HepG2 (cell line): ENCODE results near the gene SUN5. TPM values are rescaled to one million over a fixed set of nuclear protein-coding genes. Genes with fewer than 3 reads are reported as not detected.

Source experiments
- ARNTL ChIP-seq: sonication (generic); formaldehyde crosslinking; IDR thresholded peaks from 2 replicates; pipeline ENCODE4 v1.4.0; 2020; ENCODE audit warnings: mild to moderate bottlenecking, missing genetic modification reagents
- CBX2 ChIP-seq, 2 experiments: fragments of 200-600 bp in 1 of 2; sonication (generic); formaldehyde crosslinking in 1 of 2; IDR thresholded peaks; 2 replicates each; pipeline versions ENCODE4 v1.7.0 to v1.8.1; 2018 to 2022; ENCODE audit warnings: low read depth in 2 of 2, low read length in 1 of 2, mild to moderate bottlenecking in 1 of 2, missing genetic modification reagents in 1 of 2
- CEBPG ChIP-seq: IDR thresholded peaks from 2 replicates; pipeline ENCODE4 v1.6.1; 2016
- DMAP1 ChIP-seq: IDR thresholded peaks from 2 replicates; pipeline ENCODE4 v1.6.1; 2016
- FOXP1 ChIP-seq, 2 experiments: fragments of 450-650 bp in 1 of 2; IDR thresholded peaks; 2 replicates each; pipeline ENCODE4 v1.6.1; 2017 to 2018; ENCODE audit warnings: antibody characterized with exemption in 1 of 2
- HINFP ChIP-seq: sonication (generic); formaldehyde crosslinking; IDR thresholded peaks from 2 replicates; pipeline ENCODE4 v1.4.0; 2020; ENCODE audit warnings: low read depth, mild to moderate bottlenecking, missing genetic modification reagents
- HOXA9 ChIP-seq: sonication (generic); formaldehyde crosslinking; IDR thresholded peaks from 2 replicates; pipeline ENCODE4 v1.8.1; 2022; ENCODE audit warnings: missing genetic modification reagents, mild to moderate bottlenecking, moderate library complexity, borderline replicate concordance
- MIXL1 ChIP-seq: IDR thresholded peaks from 2 replicates; pipeline ENCODE4 v1.6.1; 2016
- ONECUT2 ChIP-seq: sonication (generic); formaldehyde crosslinking; IDR thresholded peaks from 2 replicates; pipeline ENCODE4 v1.4.0; 2020; ENCODE audit warnings: missing genetic modification reagents
- PHF8 ChIP-seq: sonication (generic); formaldehyde crosslinking; IDR thresholded peaks from 2 replicates; pipeline ENCODE4 v1.5.0; 2020; ENCODE audit warnings: missing genetic modification reagents
- RCOR2 ChIP-seq: IDR thresholded peaks from 2 replicates; pipeline ENCODE4 v1.6.1; 2016; ENCODE audit warnings: missing biosample characterization, missing genetic modification reagents
- RFXAP ChIP-seq: sonication (generic); formaldehyde crosslinking; IDR thresholded peaks from 2 replicates; pipeline ENCODE4 v1.4.0; 2020; ENCODE audit warnings: missing genetic modification reagents, borderline replicate concordance
- TBL1XR1 ChIP-seq: fragments of 150-350 bp; IDR thresholded peaks from 2 replicates; pipeline ENCODE4 v1.6.1; 2014; ENCODE audit warnings: borderline replicate concordance, low read length; ENCODE audit not compliant: partially characterized antibody
- ZBTB21 ChIP-seq: sonication (generic); formaldehyde crosslinking; IDR thresholded peaks from 2 replicates; pipeline ENCODE4 v1.4.0; 2020; ENCODE audit warnings: missing genetic modification reagents
- ZFP1 ChIP-seq: IDR thresholded peaks from 2 replicates; pipeline ENCODE4 v1.6.1; 2016
- ZNF33B ChIP-seq: sonication (generic); formaldehyde crosslinking; IDR thresholded peaks from 2 replicates; pipeline ENCODE4 v1.5.1; 2020; ENCODE audit warnings: mild to moderate bottlenecking, missing genetic modification reagents
- ZNF432 ChIP-seq: sonication (generic); formaldehyde crosslinking; IDR thresholded peaks from 2 replicates; pipeline ENCODE4 v1.5.0; 2020; ENCODE audit warnings: missing genetic modification reagents, mild to moderate bottlenecking, borderline replicate concordance
- ZNF501 ChIP-seq: sonication (generic); formaldehyde crosslinking; IDR thresholded peaks from 2 replicates; pipeline ENCODE4 v1.5.1; 2020; ENCODE audit warnings: mild to moderate bottlenecking, moderate library complexity, missing genetic modification reagents
- ZNF740 ChIP-seq: sonication (generic); formaldehyde crosslinking; IDR thresholded peaks from 2 replicates; pipeline ENCODE4 v1.4.0; 2020; ENCODE audit warnings: missing genetic modification reagents
- polyA plus RNA-seq, 8 experiments: library from polyadenylated mRNA; depleted of rRNA in 3 of 8; stranded (reverse) in 7 of 8; unstranded in 1 of 8; fragments of >200 nt; fragmentation: Illumina TruSeq in 4 of 8; extraction: Trizol in 4 of 8; gene quantifications; 2 replicates each; pipeline versions ENCODE4 v1.2.1 to v1.2.3, GENCODE V29; 2011 to 2016; ENCODE audit warnings: low read depth in 4 of 8, missing spikeins in 1 of 8, mixed read lengths in 1 of 8; ENCODE audit not compliant: insufficient read depth in 1 of 8
- total RNA-seq, 5 experiments: library from RNA; depleted of rRNA; stranded (reverse); fragments of >200 nt; fragmentation: Illumina TruSeq; extraction: Trizol; gene quantifications; 2 replicates each; pipeline ENCODE4 v1.2.3, GENCODE V29; 2016; ENCODE audit warnings: low read depth in 1 of 5
- TF ChIP-seq, protein P1 (sequence below), 2 experiments: sonication (generic) in 1 of 2; formaldehyde crosslinking in 1 of 2; IDR thresholded peaks; 2 replicates each; pipeline versions ENCODE4 v1.4.0 to v1.6.1; 2018 to 2020; ENCODE audit warnings: missing genetic modification reagents in 2 of 2, borderline replicate concordance in 1 of 2, low read depth in 1 of 2, mild to moderate bottlenecking in 1 of 2, missing biosample characterization in 1 of 2
- TF ChIP-seq, protein P2 (sequence below): sonication (generic); formaldehyde crosslinking; IDR thresholded peaks from 2 replicates; pipeline ENCODE4 v1.4.0; 2020; ENCODE audit warnings: missing genetic modification reagents

SUN5 gene
- total and polyA plus RNA-seq, 2 of the 13 experiments (the other 11 are each of a cell fraction or from before 2014, with no cell fraction given): not detected

- TF ChIP-seq, protein P1, sequence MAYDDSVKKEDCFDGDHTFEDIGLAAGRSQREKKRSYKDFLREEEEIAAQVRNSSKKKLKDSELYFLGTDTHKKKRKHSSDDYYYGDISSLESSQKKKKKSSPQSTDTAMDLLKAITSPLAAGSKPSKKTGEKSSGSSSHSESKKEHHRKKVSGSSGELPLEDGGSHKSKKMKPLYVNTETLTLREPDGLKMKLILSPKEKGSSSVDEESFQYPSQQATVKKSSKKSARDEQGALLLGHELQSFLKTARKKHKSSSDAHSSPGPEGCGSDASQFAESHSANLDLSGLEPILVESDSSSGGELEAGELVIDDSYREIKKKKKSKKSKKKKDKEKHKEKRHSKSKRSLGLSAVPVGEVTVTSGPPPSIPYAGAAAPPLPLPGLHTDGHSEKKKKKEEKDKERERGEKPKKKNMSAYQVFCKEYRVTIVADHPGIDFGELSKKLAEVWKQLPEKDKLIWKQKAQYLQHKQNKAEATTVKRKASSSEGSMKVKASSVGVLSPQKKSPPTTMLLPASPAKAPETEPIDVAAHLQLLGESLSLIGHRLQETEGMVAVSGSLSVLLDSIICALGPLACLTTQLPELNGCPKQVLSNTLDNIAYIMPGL (CRISPR knock-in tag; IDR thresholded peaks at IDR 0.05; ENCODE audit: borderline replicate concordance in 1 of 2, low read depth in 1 of 2): peak in 1 of 2 experiments; percentile 75; a peak in 3 of 4 replicates
- peak; percentile 68 for TF ChIP-seq ONECUT2
- TF ChIP-seq HINFP (CRISPR knock-in tag): peak; percentile 78; the same call in 1 of the 2 replicates
- TF ChIP-seq, protein P2, sequence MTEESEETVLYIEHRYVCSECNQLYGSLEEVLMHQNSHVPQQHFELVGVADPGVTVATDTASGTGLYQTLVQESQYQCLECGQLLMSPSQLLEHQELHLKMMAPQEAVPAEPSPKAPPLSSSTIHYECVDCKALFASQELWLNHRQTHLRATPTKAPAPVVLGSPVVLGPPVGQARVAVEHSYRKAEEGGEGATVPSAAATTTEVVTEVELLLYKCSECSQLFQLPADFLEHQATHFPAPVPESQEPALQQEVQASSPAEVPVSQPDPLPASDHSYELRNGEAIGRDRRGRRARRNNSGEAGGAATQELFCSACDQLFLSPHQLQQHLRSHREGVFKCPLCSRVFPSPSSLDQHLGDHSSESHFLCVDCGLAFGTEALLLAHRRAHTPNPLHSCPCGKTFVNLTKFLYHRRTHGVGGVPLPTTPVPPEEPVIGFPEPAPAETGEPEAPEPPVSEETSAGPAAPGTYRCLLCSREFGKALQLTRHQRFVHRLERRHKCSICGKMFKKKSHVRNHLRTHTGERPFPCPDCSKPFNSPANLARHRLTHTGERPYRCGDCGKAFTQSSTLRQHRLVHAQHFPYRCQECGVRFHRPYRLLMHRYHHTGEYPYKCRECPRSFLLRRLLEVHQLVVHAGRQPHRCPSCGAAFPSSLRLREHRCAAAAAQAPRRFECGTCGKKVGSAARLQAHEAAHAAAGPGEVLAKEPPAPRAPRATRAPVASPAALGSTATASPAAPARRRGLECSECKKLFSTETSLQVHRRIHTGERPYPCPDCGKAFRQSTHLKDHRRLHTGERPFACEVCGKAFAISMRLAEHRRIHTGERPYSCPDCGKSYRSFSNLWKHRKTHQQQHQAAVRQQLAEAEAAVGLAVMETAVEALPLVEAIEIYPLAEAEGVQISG: peak; percentile 86
- TF ChIP-seq ZNF501: peak; percentile 76
- TF ChIP-seq CEBPG (CRISPR knock-in tag): peak; percentile 99
- no peak for TF ChIP-seq CBX2 (IDR thresholded peaks at IDR 0.05; ENCODE audit: low read depth, low read length)
- no peak; the same call in 1 of the 2 replicates for TF ChIP-seq CBX2 (CRISPR knock-in tag; IDR thresholded peaks at IDR 0.05; ENCODE audit: low read depth)
- TF ChIP-seq TBL1XR1: no peak
- TF ChIP-seq HOXA9: peak; percentile 84; the same call in 1 of the 2 replicates
- TF ChIP-seq PHF8 (CRISPR knock-in tag): peak; percentile 57
- no peak; the same call in 1 of the 2 replicates for TF ChIP-seq ZBTB21
- TF ChIP-seq DMAP1 (CRISPR knock-in tag): peak; percentile 79
- no peak for TF ChIP-seq ZNF33B (CRISPR knock-in tag)
- TF ChIP-seq RFXAP (CRISPR knock-in tag): peak; percentile 87
- TF ChIP-seq FOXP1 (IDR thresholded peaks at IDR 0.05): no peak
- peak; percentile 93 for TF ChIP-seq FOXP1 (CRISPR knock-in tag; IDR thresholded peaks at IDR 0.05)
- TF ChIP-seq RCOR2 (CRISPR knock-in tag): peak; percentile 96
- TF ChIP-seq ARNTL: peak; percentile 94
- TF ChIP-seq ZNF740 (CRISPR knock-in tag): 0 out of 2 replicates have a peak, but pooled peaks have one; percentile 40
- peak; percentile 95 for TF ChIP-seq MIXL1 (CRISPR knock-in tag)
- TF ChIP-seq ZFP1: peak; percentile 87; the same call in 1 of the 2 replicates
- TF ChIP-seq ZNF432 (CRISPR knock-in tag): no peak
Observed at GRCh38 chr20:33005908-33006775, 1.9 kb upstream of the SUN5 start (continued).
